Uterus (tissue), 2 donors: ENCODE data around the gene MAP3K7CL.

Experiments used
- CTCF ChIP-seq, 4 experiments: fragments of 200-600 bp in 2 of 4; fragments of 450-650 bp in 2 of 4; sonication (generic) in 2 of 4; IDR thresholded peaks; one replicate each; pipeline ENCODE4 v1.5.1; 2016 to 2019; ENCODE audit warnings: antibody characterized with exemption in 4 of 4, mild to moderate bottlenecking in 2 of 4, moderate library complexity in 1 of 4
- POLR2A ChIP-seq, 2 donors: fragments of 450-650 bp; IDR thresholded peaks; one replicate each; pipeline ENCODE4 v1.6.1; 2016; ENCODE audit warnings: antibody characterized with exemption in 2 of 2, mild to moderate bottlenecking in 1 of 2, moderate library complexity in 1 of 2

GRCh38 chr21:29098156-29098555, 32.3 kb upstream of the MAP3K7CL start:
- no peak for TF ChIP-seq CTCF (IDR thresholded peaks at IDR 0.05)
- no peak for TF ChIP-seq POLR2A (IDR thresholded peaks at IDR 0.05)
